Calu3 (cell line): ENCODE measurements around the gene COA3. TPM values are rescaled to one million over a fixed set of nuclear protein-coding genes. Genes with fewer than 3 reads are reported as not detected.

Source experiments
- BruUV-seq: library from RNA; stranded (reverse); fragments of 400-500 nt; replicated peaks from 2 replicates; lab custom pipeline; 2021; lab: Mats Ljungman, UMichigan
- CTCF ChIA-PET: fragments of 300-600 bp; sonication (Branson Sonifier 250); formaldehyde crosslinking; loops from one replicate; lab custom pipeline; 2022; ENCODE audit warnings: antibody characterized with exemption; lab: Charles Lee
- DNase-seq: peaks from one replicate; pipeline ENCODE4 v3.0.0; 2022
- H3K27ac Mint-ChIP-seq: one replicate; pipeline ENCODE4 v1.8.0; 2022; ENCODE audit warnings: mixed read lengths; ENCODE audit not compliant: unreplicated experiment
- H3K27me3 Mint-ChIP-seq: one replicate; pipeline ENCODE4 v1.8.0; 2022; ENCODE audit warnings: mixed read lengths; ENCODE audit not compliant: unreplicated experiment
- H3K36me3 Mint-ChIP-seq: one replicate; pipeline ENCODE4 v1.8.0; 2022; ENCODE audit warnings: mild to moderate bottlenecking, moderate library complexity, mixed read lengths; ENCODE audit not compliant: insufficient read depth, unreplicated experiment
- H3K4me1 Mint-ChIP-seq: one replicate; pipeline ENCODE4 v1.8.0; 2022; ENCODE audit warnings: mild to moderate bottlenecking, low read depth, mixed read lengths; ENCODE audit not compliant: unreplicated experiment
- H3K4me3 Mint-ChIP-seq: one replicate; pipeline ENCODE4 v1.8.0; 2022; ENCODE audit warnings: mild to moderate bottlenecking, low read depth, moderate library complexity, mixed read lengths; ENCODE audit not compliant: unreplicated experiment
- H3K9me3 Mint-ChIP-seq: one replicate; pipeline ENCODE4 v1.8.0; 2022; ENCODE audit warnings: low read depth, mixed read lengths; ENCODE audit not compliant: unreplicated experiment
- intact Hi-C: fragments of 100-400 bp; cut with micrococcal nuclease; formaldehyde crosslinking; loops from one replicate; pipeline ENCODE4 v1.10.0; 2022; ENCODE audit not compliant: unreplicated experiment
- total RNA-seq: library from RNA; stranded (reverse); gene quantifications from 2 replicates; pipeline ENCODE4 v1.2.3, GENCODE V29; 2022
- TF ChIP-seq, protein P1 (sequence below): fragments of 200-600 bp; IDR thresholded peaks from one replicate; pipeline ENCODE4 v1.8.0; 2022; ENCODE audit warnings: antibody characterized with exemption; ENCODE audit not compliant: unreplicated experiment

COA3 gene
- total RNA-seq, 1 experiment from 2014 or later, result 99.9 TPM

DNA sequence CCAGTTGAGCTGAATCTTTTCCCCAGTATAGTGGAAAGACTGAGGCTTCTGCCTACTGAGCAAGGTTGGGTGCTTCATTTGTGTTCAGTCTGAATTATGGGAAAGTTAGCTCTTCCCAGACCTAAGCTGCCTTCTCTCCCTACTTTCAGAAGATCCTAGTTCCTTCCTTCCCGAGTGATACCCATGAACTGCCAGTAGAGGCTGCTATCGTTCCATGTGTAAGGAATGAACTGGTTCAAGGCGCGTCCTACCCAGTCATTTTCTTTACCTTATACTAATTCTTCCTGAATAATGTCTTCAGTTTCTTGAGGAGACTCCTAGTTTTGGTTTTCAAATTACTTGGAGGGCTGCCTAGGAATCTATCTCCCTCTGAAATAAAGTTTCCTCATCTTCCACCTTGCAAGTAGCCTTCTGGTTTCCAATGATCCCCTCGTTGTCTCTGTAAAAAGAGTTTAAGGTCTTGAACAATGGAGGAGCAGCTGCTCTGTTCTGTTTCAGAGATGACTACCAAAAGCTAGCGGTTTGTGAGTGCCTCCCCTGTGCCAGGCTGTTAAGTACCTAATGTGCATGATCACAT lies 44.9 kb upstream of the COA3 start:
- H3K9me3 Mint-ChIP-seq, result no peaks in the 10 kb centered on the region
- intact Hi-C loops, result loop anchor here (1.0 to 2.0 kb wide), 2 partner anchors 85 to 94 kb away; no protein-coding TSS in a partner anchor
- H3K36me3 Mint-ChIP-seq, result peaks cover 81% of the 10 kb centered on the region
- DNase-seq, result peak; percentile 61
- H3K4me1 Mint-ChIP-seq, result peaks cover 8% of the 10 kb centered on the region
- no TSS peak for BruUV-seq
- no peaks in the 10 kb centered on the region for H3K27me3 Mint-ChIP-seq
- H3K27ac Mint-ChIP-seq, result peak overlapping the region; percentile 15
- CTCF ChIA-PET, result interaction anchor here (0.6 to 2.1 kb wide), 7 partner anchors 10 to 155 kb away, joined by 3 to 22 read pairs (median 6); partner anchors contain the start of genes BECN1, PSME3 and RPL27
- no peak overlapping the region for H3K4me3 Mint-ChIP-seq
- TF ChIP-seq, protein P1, sequence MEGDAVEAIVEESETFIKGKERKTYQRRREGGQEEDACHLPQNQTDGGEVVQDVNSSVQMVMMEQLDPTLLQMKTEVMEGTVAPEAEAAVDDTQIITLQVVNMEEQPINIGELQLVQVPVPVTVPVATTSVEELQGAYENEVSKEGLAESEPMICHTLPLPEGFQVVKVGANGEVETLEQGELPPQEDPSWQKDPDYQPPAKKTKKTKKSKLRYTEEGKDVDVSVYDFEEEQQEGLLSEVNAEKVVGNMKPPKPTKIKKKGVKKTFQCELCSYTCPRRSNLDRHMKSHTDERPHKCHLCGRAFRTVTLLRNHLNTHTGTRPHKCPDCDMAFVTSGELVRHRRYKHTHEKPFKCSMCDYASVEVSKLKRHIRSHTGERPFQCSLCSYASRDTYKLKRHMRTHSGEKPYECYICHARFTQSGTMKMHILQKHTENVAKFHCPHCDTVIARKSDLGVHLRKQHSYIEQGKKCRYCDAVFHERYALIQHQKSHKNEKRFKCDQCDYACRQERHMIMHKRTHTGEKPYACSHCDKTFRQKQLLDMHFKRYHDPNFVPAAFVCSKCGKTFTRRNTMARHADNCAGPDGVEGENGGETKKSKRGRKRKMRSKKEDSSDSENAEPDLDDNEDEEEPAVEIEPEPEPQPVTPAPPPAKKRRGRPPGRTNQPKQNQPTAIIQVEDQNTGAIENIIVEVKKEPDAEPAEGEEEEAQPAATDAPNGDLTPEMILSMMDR, result peak; percentile 78

DNA sequence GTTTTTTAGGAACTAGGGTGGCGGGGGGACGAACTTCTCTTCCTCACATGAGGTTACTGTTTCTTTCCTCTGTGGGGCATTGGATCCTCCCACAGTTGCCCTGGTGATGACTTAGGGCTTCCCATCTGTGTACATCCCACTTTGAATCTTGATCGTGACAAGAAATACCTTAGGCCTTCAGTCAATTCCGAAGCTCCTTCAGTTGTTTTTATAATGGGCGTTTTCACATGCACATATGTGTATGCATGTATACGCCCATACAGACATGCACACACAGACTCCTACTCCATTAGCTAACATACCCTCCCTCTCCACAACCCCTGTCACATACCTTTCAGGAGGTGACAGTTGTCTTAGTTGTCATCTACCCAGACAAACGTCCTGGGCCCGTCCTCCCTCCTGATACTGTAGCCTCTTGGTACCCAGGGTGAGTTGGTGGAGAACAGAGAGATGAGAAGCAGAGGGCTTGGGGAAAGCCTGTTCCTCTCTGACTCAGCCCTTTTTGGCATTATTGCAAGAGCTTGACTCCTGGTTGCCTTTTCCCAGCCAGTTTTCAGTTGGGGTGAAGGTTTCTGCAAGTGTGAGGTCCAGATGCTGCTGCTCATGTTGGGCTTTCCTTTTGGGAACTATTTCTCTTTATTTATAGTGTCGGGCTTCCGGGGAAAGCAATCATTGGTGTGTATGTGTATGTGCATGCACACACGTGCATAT lies 43.6 kb upstream of the COA3 start:
- Mint-ChIP-seq H3K27me3 (no peaks in the 10 kb centered on the region), H3K9me3 (no peaks in the 10 kb centered on the region), H3K36me3 (peaks cover 94% of the 10 kb centered on the region), H3K4me3 (no peak overlapping the region), H3K27ac (no peak overlapping the region), H3K4me1 (peaks cover 8% of the 10 kb centered on the region)
- DNase-seq, result no peak
- TSS peak; percentile 3 for BruUV-seq
- CTCF ChIA-PET, result interaction anchor here (1.9 kb wide), 1 partner anchor 8 kb away, joined by 8 read pairs; the partner anchor contains the start of gene PSME3
- TF ChIP-seq, protein P1, result no peak
- intact Hi-C loops, result loop anchor here (2.0 kb wide), 1 partner anchor 87 kb away; no protein-coding TSS in a partner anchor

DNA sequence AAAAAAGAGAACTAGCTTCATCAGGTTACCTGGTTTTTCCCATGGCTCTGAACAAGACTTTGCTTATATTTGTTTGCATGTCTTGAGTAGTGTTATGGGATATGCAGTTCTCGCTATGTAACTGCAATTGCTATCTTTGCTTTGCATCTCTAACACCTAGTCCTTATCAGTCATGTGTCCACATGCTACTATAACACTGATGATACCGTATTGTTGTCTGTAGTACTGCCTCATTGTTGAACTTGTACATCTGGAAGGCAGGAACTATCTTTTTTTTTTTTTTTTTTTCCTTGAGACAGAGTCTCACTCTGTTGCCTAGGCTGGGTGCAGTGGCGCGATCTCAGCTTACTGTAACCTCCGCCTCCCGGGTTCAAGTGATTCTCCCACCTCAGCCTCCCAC lies 37.2 kb upstream of the COA3 start:
- TF ChIP-seq, protein P1, result no peak
- Mint-ChIP-seq H3K4me1 (peaks cover 19% of the 10 kb centered on the region), H3K9me3 (no peaks in the 10 kb centered on the region), H3K36me3 (peaks cover 83% of the 10 kb centered on the region), H3K4me3 (no peak overlapping the region), H3K27me3 (no peaks in the 10 kb centered on the region), H3K27ac (no peak overlapping the region)
- intact Hi-C loops, result no loop called here
- BruUV-seq, result no TSS peak
- CTCF ChIA-PET, result interaction anchor here (0.7 kb wide), 2 partner anchors 336 to 1320 kb away, joined by 3 to 4 read pairs; no protein-coding TSS in a partner anchor
- no peak for DNase-seq

DNA sequence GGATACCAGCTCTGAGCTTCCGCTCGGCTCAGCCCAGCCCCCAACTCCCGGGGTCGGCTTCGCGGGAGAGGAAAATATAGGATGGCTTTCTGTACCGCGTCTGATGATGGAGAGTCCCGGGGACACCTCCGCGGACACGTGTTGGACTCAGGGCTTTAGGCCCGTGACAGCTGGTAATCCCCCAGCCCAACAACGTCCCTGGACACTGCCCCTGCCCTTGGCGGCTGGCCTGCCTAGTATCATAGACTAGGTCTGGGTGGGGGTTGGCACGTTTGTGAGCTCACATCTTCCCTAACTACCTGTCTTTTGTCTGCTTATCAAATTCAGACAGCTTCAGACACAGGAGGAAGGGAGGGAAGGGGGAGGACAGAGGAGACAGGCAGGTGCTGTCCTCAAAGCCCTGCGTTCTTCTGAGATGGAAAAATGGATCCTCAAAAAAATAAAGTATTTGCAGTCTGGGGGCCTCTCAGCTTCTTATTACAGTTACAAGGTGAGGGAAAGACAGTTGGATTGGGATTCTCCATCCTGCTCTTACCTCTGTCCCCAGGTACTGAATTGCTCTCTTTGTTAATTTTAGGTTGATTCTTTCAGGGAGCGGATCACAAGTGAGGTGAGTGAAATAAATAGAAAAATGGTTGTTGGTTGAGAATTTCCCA lies 35.4 kb upstream of the COA3 start:
- DNase-seq, result no peak
- no peaks in the 10 kb centered on the region for H3K9me3 Mint-ChIP-seq
- TF ChIP-seq, protein P1, result no peak
- CTCF ChIA-PET, result interaction anchor here (0.6 to 2.6 kb wide), 5 partner anchors 9 to 357 kb away, joined by 3 to 15 read pairs (median 4); partner anchors contain the start of gene BECN1
- H3K36me3 Mint-ChIP-seq, result peaks cover 64% of the 10 kb centered on the region
- no peaks in the 10 kb centered on the region for H3K27me3 Mint-ChIP-seq
- intact Hi-C loops, result no loop called here
- BruUV-seq, result no TSS peak
- peak overlapping the region; percentile 96 for H3K27ac Mint-ChIP-seq
- peak overlapping the region; percentile 88 for H3K4me3 Mint-ChIP-seq
- peaks cover 19% of the 10 kb centered on the region for H3K4me1 Mint-ChIP-seq
